GM23338 (cell line): Measurements from ENCODE around the gene AGPAT3. TPM values are rescaled to one million over a fixed set of nuclear protein-coding genes. Genes with fewer than 3 reads are reported as not detected.

ENCODE experiments used
- ATAC-seq: fragments of 200-7000 bp; cut with Tn5 transposase; 3 replicates; pipeline ENCODE4 v1.9.1; 2020
- DNase-seq: peaks from one replicate; pipeline ENCODE4 v3.0.0-alpha.2; 2015; ENCODE audit warnings: low spot score
- H2AFZ ChIP-seq: fragments of 200-600 bp; sonication (generic); 2 replicates; pipeline ENCODE4 v1.8.0; 2016; ENCODE audit warnings: antibody characterized with exemption, mild to moderate bottlenecking, moderate library complexity
- H3F3A ChIP-seq: fragments of 200-600 bp; sonication (generic); replicated peaks from 2 replicates; pipeline ENCODE4 v1.8.0; 2017; ENCODE audit warnings: antibody characterized with exemption, mixed run types, low read depth
- H3K27ac ChIP-seq: fragments of 200-600 bp; sonication (generic); 2 replicates; pipeline ENCODE4 v1.6.1; 2016; ENCODE audit warnings: low read depth
- H3K27me3 ChIP-seq: fragments of 200-600 bp; sonication (generic); 2 replicates; pipeline ENCODE4 v1.8.0; 2016; ENCODE audit warnings: mild to moderate bottlenecking, mixed run types, moderate library complexity; ENCODE audit not compliant: insufficient read depth
- H3K36me3 ChIP-seq: fragments of 200-600 bp; sonication (generic); 2 replicates; pipeline ENCODE4 v1.8.0; 2016; ENCODE audit warnings: mild to moderate bottlenecking; ENCODE audit not compliant: insufficient read depth
- H3K4me1 ChIP-seq: fragments of 200-600 bp; sonication (generic); 2 replicates; pipeline ENCODE4 v1.8.0; 2016; ENCODE audit warnings: mild to moderate bottlenecking, moderate library complexity; ENCODE audit not compliant: insufficient read depth
- H3K4me2 ChIP-seq: fragments of 200-600 bp; sonication (generic); 2 replicates; pipeline ENCODE4 v1.7.1; 2017; ENCODE audit warnings: mixed run types
- H3K4me3 ChIP-seq: fragments of 200-600 bp; sonication (generic); 2 replicates; pipeline ENCODE4 v1.6.1; 2016; ENCODE audit warnings: mixed run types
- H3K79me2 ChIP-seq: fragments of 200-600 bp; sonication (generic); replicated peaks from 2 replicates; pipeline ENCODE4 v1.8.0; 2017; ENCODE audit warnings: mild to moderate bottlenecking; ENCODE audit not compliant: insufficient read depth
- H3K9me2 ChIP-seq: fragments of 200-600 bp; sonication (generic); 2 replicates; pipeline ENCODE4 v1.8.0; 2017; ENCODE audit not compliant: insufficient read depth
- H4K20me1 ChIP-seq: fragments of 200-600 bp; sonication (generic); replicated peaks from 2 replicates; pipeline ENCODE4 v1.8.0; 2017; ENCODE audit warnings: mild to moderate bottlenecking; ENCODE audit not compliant: insufficient read depth
- H3K27ac Mint-ChIP-seq: 2 replicates; pipeline ENCODE4 v1.8.0; 2020; ENCODE audit warnings: inconsistent platforms, mild to moderate bottlenecking, moderate library complexity, mixed read lengths
- H3K27me3 Mint-ChIP-seq: 3 replicates; pipeline ENCODE4 v1.8.0; 2022; ENCODE audit warnings: low read depth, mild to moderate bottlenecking, moderate library complexity, mixed read lengths, inconsistent platforms; ENCODE audit not compliant: insufficient read depth, poor library complexity
- H3K36me3 Mint-ChIP-seq: 3 replicates; pipeline ENCODE4 v1.8.0; 2021; ENCODE audit warnings: low read depth, mild to moderate bottlenecking, inconsistent platforms, moderate library complexity, mixed read lengths
- H3K4me1 Mint-ChIP-seq: 3 replicates; pipeline ENCODE4 v1.8.0; 2020; ENCODE audit warnings: mild to moderate bottlenecking, inconsistent platforms, mixed read lengths
- H3K4me3 Mint-ChIP-seq: 3 replicates; pipeline ENCODE4 v1.8.0; 2021; ENCODE audit warnings: moderate library complexity, mild to moderate bottlenecking, inconsistent platforms, mixed read lengths
- H3K9me3 Mint-ChIP-seq: 3 replicates; pipeline ENCODE4 v1.8.0; 2020; ENCODE audit warnings: moderate library complexity, mild to moderate bottlenecking, inconsistent platforms, mixed read lengths
- POLR2AphosphoS5 ChIP-seq: IDR thresholded peaks from 2 replicates; pipeline ENCODE4 v1.6.1; 2016; ENCODE audit warnings: antibody characterized with exemption, low read depth
- REST ChIP-seq: IDR thresholded peaks from one replicate; pipeline ENCODE4 v1.6.1; 2018; ENCODE audit warnings: antibody characterized with exemption; ENCODE audit not compliant: unreplicated experiment
- STAT1 ChIP-seq: IDR thresholded peaks from one replicate; pipeline ENCODE4 v1.6.1; 2016; ENCODE audit warnings: antibody characterized with exemption; ENCODE audit not compliant: unreplicated experiment
- ZNF114 ChIP-seq: fragments of 250-450 bp; sonication (Bioruptor Pico); IDR thresholded peaks from 2 replicates; pipeline ENCODE4 v1.5.0; 2020; ENCODE audit warnings: mild to moderate bottlenecking, moderate library complexity
- ZNF331 ChIP-seq: fragments of 250-450 bp; sonication (Bioruptor Pico); IDR thresholded peaks from 2 replicates; pipeline ENCODE4 v1.5.0; 2020; ENCODE audit warnings: low read depth, mild to moderate bottlenecking, moderate library complexity
- ZNF462 ChIP-seq: fragments of 250-450 bp; sonication (Bioruptor Pico); IDR thresholded peaks from 2 replicates; pipeline ENCODE4 v1.5.0; 2020; ENCODE audit warnings: mild to moderate bottlenecking, moderate library complexity
- polyA plus RNA-seq: library from polyadenylated mRNA; unstranded; fragments of >200 nt; fragmentation: Nextera tagmentation; extraction: Ambion mirVana; gene quantifications from 2 replicates; pipeline ENCODE4 v1.2.1, GENCODE V29; 2016
- total RNA-seq: library from RNA; depleted of rRNA; stranded (reverse); fragments of >200 nt; shearing (Covaris generic); gene quantifications from 2 replicates; pipeline ENCODE4 v1.2.3, GENCODE V29; 2014
- TF ChIP-seq, protein P1 (sequence below), 2 experiments: fragments of 200-600 bp in 1 of 2; sonication (generic) in 1 of 2; conservative IDR thresholded peaks; 2 replicates each; pipeline versions ENCODE4 v1.5.1 to v1.6.1; 2016 to 2017; ENCODE audit warnings: antibody characterized with exemption in 2 of 2, low read depth in 2 of 2, mild to moderate bottlenecking in 2 of 2, moderate library complexity in 1 of 2
- TF ChIP-seq, protein P2 (sequence below): IDR thresholded peaks from 2 replicates; pipeline ENCODE4 v1.6.1; 2016; ENCODE audit warnings: antibody characterized with exemption

Gene AGPAT3
- total and polyA plus RNA-seq, 2 experiments from 2014 or later = 2.1 to 6.1 TPM

DNA sequence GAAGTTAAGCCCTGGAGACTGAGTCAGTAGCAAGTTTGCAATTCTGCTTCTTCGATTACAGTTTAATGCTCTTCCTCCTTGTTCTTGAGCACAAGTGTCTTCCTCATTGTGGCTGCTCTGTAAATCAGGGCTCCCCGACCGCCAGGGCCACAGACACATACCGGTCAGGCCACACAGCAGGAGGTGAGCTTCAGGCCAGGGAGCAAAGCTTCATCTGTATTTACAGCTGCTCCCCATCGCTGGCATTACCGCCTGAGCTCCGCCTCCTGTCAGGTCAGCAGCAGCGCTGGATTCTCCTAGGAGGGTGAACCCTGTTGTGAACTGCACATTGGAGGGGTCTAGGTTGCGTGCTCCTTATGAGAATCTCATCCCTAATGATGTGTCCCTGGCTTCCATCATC, 145.4 kb downstream of the AGPAT3 start:
- no peak overlapping the region for H3K4me2 ChIP-seq
- H3K9me2 ChIP-seq = no peaks in the 10 kb centered on the region
- peak overlapping the region; percentile 7; the same call in 2 of the 3 replicates for H3K4me3 Mint-ChIP-seq
- no peaks in the 10 kb centered on the region; the same call in 2 of the 3 replicates for H3K36me3 Mint-ChIP-seq
- no peak for TF ChIP-seq ZNF462 (CRISPR knock-in tag)
- TF ChIP-seq, protein P1, sequence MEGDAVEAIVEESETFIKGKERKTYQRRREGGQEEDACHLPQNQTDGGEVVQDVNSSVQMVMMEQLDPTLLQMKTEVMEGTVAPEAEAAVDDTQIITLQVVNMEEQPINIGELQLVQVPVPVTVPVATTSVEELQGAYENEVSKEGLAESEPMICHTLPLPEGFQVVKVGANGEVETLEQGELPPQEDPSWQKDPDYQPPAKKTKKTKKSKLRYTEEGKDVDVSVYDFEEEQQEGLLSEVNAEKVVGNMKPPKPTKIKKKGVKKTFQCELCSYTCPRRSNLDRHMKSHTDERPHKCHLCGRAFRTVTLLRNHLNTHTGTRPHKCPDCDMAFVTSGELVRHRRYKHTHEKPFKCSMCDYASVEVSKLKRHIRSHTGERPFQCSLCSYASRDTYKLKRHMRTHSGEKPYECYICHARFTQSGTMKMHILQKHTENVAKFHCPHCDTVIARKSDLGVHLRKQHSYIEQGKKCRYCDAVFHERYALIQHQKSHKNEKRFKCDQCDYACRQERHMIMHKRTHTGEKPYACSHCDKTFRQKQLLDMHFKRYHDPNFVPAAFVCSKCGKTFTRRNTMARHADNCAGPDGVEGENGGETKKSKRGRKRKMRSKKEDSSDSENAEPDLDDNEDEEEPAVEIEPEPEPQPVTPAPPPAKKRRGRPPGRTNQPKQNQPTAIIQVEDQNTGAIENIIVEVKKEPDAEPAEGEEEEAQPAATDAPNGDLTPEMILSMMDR (conservative IDR thresholded peaks at IDR 0.05; ENCODE audit: low read depth in 2 of 2) = no peak
- H3F3A ChIP-seq = peaks cover 14% of the 10 kb centered on the region
- H3K4me3 ChIP-seq = peak overlapping the region; percentile 98; the same call in 1 of the 2 replicates
- H3K4me1 Mint-ChIP-seq = peaks cover 26% of the 10 kb centered on the region
- H3K27me3 ChIP-seq = no peaks in the 10 kb centered on the region
- peaks cover 27% of the 10 kb centered on the region for H3K79me2 ChIP-seq
- peaks cover 18% of the 10 kb centered on the region for H3K4me1 ChIP-seq
- H3K27ac Mint-ChIP-seq = no peak overlapping the region
- H4K20me1 ChIP-seq = peaks cover 24% of the 10 kb centered on the region
- H2AFZ ChIP-seq = no peak overlapping the region
- no peaks in the 10 kb centered on the region for H3K9me3 Mint-ChIP-seq
- 0 out of 2 replicates have a peak overlapping the region, but pooled peaks have one; percentile 9 for H3K27ac ChIP-seq
- DNase-seq (peak; percentile 70), ATAC-seq (peak; percentile 18)
- peaks cover 7% of the 10 kb centered on the region for H3K27me3 Mint-ChIP-seq
- H3K36me3 ChIP-seq = no peaks in the 10 kb centered on the region

- Histone ChIP-seq H3K27ac (peak overlapping the region; percentile 91), H3K27me3 (no peaks in the 10 kb centered on the region), H3K9me2 (no peaks in the 10 kb centered on the region), H3K4me2 (peak overlapping the region; percentile 85), H3K4me3 (peak overlapping the region; percentile 98), H3K4me1 (peaks cover 18% of the 10 kb centered on the region), H2AFZ (0 out of 2 replicates have a peak overlapping the region, but pooled peaks have one; percentile 63), H3F3A (peaks cover 14% of the 10 kb centered on the region), H3K36me3 (no peaks in the 10 kb centered on the region), H3K79me2 (peaks cover 34% of the 10 kb centered on the region), H4K20me1 (peaks cover 28% of the 10 kb centered on the region)
- Mint-ChIP-seq H3K36me3 (no peaks in the 10 kb centered on the region; the same call in 2 of the 3 replicates), H3K9me3 (no peaks in the 10 kb centered on the region), H3K27me3 (peaks cover 7% of the 10 kb centered on the region), H3K4me1 (peaks cover 28% of the 10 kb centered on the region), H3K27ac (peak overlapping the region; percentile 95), H3K4me3 (peak overlapping the region; percentile 80)
- DNase-seq (no peak), ATAC-seq (no peak)
- no peak for TF ChIP-seq ZNF114 (CRISPR knock-in tag)
- no peak for TF ChIP-seq POLR2AphosphoS5
- TF ChIP-seq STAT1 = no peak
- TF ChIP-seq ZNF331 (CRISPR knock-in tag) = no peak
- TF ChIP-seq REST = no peak
- TF ChIP-seq, protein P2, sequence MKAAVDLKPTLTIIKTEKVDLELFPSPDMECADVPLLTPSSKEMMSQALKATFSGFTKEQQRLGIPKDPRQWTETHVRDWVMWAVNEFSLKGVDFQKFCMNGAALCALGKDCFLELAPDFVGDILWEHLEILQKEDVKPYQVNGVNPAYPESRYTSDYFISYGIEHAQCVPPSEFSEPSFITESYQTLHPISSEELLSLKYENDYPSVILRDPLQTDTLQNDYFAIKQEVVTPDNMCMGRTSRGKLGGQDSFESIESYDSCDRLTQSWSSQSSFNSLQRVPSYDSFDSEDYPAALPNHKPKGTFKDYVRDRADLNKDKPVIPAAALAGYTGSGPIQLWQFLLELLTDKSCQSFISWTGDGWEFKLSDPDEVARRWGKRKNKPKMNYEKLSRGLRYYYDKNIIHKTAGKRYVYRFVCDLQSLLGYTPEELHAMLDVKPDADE = no peak
Measured at GRCh38 chr21:44011123-44011522, 146.1 kb downstream of the AGPAT3 start.
